Measurements from ENCODE around the gene ITPR3. TPM values are rescaled to one million over a fixed set of nuclear protein-coding genes. Genes with fewer than 3 reads are reported as not detected.
A peak's percentile ranks its signal among the peaks of the same experiment; 100 is the strongest.

ITPR3 gene
- total and polyA plus RNA-seq, 2 of the 13 experiments (the other 11 are each of a cell fraction or from before 2014, with no cell fraction given): 3.8 to 21.4 TPM

DNA sequence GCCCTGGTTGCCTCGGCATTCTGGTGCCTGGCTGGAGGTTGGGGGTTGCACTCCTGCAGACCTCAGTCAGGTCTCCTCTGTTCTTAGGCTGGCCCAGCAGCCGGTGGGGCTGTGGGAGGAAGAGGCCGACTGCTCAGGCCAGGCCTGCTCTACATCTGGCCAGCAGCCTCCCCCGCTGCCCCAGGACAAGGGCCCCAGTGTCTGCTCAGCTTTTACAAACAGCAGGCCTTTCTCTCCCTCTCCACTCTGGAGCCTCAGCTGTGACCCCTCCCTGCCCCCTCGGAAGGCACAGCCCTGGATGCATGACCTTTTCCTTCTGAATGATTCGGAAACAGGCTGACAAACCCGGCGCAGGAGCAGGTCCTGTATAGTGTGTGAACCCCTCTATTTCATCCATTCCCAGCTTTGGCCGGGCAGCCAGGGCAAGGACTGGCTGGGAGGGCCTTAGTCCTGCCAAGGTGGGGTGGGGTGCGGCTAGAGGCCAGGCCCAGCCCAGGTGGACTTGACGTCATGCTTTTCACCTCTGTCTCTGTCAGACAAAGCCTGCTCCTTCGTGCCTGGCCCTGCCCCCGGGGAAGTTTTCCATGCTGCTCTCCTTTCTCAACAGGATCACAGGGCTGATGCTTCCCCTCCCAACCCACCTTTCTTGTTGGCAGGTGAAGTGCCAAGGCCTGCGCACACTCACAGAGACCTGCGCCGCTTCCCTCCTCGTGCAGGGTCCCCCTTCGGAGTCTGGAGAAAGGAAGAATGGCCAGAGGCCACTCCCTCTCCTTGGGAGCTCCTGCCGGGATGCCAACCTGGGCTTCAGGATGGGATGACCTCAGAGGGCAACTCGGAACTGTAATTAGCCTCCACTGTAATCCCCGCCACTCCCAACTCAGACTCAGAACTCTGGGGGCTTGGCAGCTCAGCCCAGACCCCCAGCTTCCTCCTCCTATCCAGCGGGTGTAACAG is 10.1 kb upstream of the ITPR3 start (continued):
- TF ChIP-seq, protein P1, sequence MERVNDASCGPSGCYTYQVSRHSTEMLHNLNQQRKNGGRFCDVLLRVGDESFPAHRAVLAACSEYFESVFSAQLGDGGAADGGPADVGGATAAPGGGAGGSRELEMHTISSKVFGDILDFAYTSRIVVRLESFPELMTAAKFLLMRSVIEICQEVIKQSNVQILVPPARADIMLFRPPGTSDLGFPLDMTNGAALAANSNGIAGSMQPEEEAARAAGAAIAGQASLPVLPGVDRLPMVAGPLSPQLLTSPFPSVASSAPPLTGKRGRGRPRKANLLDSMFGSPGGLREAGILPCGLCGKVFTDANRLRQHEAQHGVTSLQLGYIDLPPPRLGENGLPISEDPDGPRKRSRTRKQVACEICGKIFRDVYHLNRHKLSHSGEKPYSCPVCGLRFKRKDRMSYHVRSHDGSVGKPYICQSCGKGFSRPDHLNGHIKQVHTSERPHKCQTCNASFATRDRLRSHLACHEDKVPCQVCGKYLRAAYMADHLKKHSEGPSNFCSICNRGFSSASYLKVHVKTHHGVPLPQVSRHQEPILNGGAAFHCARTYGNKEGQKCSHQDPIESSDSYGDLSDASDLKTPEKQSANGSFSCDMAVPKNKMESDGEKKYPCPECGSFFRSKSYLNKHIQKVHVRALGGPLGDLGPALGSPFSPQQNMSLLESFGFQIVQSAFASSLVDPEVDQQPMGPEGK (CRISPR knock-in tag; IDR thresholded peaks at IDR 0.05): peak; percentile 81
- TF ChIP-seq, protein P2, sequence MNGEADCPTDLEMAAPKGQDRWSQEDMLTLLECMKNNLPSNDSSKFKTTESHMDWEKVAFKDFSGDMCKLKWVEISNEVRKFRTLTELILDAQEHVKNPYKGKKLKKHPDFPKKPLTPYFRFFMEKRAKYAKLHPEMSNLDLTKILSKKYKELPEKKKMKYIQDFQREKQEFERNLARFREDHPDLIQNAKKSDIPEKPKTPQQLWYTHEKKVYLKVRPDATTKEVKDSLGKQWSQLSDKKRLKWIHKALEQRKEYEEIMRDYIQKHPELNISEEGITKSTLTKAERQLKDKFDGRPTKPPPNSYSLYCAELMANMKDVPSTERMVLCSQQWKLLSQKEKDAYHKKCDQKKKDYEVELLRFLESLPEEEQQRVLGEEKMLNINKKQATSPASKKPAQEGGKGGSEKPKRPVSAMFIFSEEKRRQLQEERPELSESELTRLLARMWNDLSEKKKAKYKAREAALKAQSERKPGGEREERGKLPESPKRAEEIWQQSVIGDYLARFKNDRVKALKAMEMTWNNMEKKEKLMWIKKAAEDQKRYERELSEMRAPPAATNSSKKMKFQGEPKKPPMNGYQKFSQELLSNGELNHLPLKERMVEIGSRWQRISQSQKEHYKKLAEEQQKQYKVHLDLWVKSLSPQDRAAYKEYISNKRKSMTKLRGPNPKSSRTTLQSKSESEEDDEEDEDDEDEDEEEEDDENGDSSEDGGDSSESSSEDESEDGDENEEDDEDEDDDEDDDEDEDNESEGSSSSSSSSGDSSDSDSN (CRISPR knock-in tag; IDR thresholded peaks at IDR 0.05): peak; percentile 54; the same call in 1 of the 2 replicates
- TF ChIP-seq FOXA3 (CRISPR knock-in tag; IDR thresholded peaks at IDR 0.05): peak; percentile 28; the same call in 1 of the 2 replicates
- no peak for TF ChIP-seq YY1 (IDR thresholded peaks at IDR 0.05; ENCODE audit: insufficient read depth, insufficient replicate concordance, low read depth, low read length)
- TF ChIP-seq ZNF543 (CRISPR knock-in tag; IDR thresholded peaks at IDR 0.05): no peak
- peak; percentile 62; the same call in 1 of the 2 replicates for TF ChIP-seq ZBTB7B (CRISPR knock-in tag; IDR thresholded peaks at IDR 0.05)
- TF ChIP-seq, protein P3, sequence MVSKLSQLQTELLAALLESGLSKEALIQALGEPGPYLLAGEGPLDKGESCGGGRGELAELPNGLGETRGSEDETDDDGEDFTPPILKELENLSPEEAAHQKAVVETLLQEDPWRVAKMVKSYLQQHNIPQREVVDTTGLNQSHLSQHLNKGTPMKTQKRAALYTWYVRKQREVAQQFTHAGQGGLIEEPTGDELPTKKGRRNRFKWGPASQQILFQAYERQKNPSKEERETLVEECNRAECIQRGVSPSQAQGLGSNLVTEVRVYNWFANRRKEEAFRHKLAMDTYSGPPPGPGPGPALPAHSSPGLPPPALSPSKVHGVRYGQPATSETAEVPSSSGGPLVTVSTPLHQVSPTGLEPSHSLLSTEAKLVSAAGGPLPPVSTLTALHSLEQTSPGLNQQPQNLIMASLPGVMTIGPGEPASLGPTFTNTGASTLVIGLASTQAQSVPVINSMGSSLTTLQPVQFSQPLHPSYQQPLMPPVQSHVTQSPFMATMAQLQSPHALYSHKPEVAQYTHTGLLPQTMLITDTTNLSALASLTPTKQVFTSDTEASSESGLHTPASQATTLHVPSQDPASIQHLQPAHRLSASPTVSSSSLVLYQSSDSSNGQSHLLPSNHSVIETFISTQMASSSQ (IDR thresholded peaks at IDR 0.05; ENCODE audit: low read depth): no peak
- TF ChIP-seq, protein P3 (CRISPR knock-in tag; IDR thresholded peaks at IDR 0.05; ENCODE audit: borderline replicate concordance): peak; percentile 48; the same call in 1 of the 2 replicates
- no peak for TF ChIP-seq ZXDC (CRISPR knock-in tag; IDR thresholded peaks at IDR 0.05)

Measured in HepG2 (cell line).